NCI-H446 (cell line): ENCODE data around the gene CRADD.
"Not testable (repeated sequence)": the region's sequence is repeated elsewhere in the genome, so short reads cannot be mapped to it uniquely, and the experiment has no call there.

Experiments used
- DNase-seq, 2 experiments: peaks; one replicate each; lab custom pipeline; 2025; lab: John Stamatoyannopoulos, UW

CRADD gene

GRCh38 chr12:93901739-93902138, 224.6 kb downstream of the CRADD start:
- DNase-seq = no peak

GRCh38 chr12:93902192-93902591, 225.0 kb downstream of the CRADD start:
- DNase-seq = no peak

- DNase-seq = no peak
These were observed 225.8 kb downstream of the CRADD start for GRCh38 chr12:93902736-93903562.

- DNase-seq = no peak
These were observed 226.9 kb downstream of the CRADD start for GRCh38 chr12:93904124-93904523.

GRCh38 chr12:93908264-93908663, 231.1 kb downstream of the CRADD start:
- DNase-seq = no peak

- DNase-seq = peak; percentile 70 to 88
These were observed 231.8 kb downstream of the CRADD start for GRCh38 chr12:93908846-93909567.

GRCh38 chr12:93911396-93911795, 234.2 kb downstream of the CRADD start:
- DNase-seq = no peak

GRCh38 chr12:93912086-93912733, 235.0 kb downstream of the CRADD start:
- no peak for DNase-seq

GRCh38 chr12:93913845-93914244, 236.7 kb downstream of the CRADD start:
- DNase-seq = peak in 1 of 2 experiments; percentile 50

GRCh38 chr12:93914281-93914680, 237.1 kb downstream of the CRADD start:
- DNase-seq = no peak

- DNase-seq = no peak
These were observed 238.2 kb downstream of the CRADD start for GRCh38 chr12:93915411-93915810.

GRCh38 chr12:93916402-93916801, 239.2 kb downstream of the CRADD start:
- DNase-seq = no peak

- no peak for DNase-seq
These were observed 241.1 kb downstream of the CRADD start for GRCh38 chr12:93918262-93918661.

- no peak for DNase-seq
These were observed 241.7 kb downstream of the CRADD start for GRCh38 chr12:93918900-93919299.

- no peak for DNase-seq
These were observed 244.3 kb downstream of the CRADD start for GRCh38 chr12:93921521-93921920.

GRCh38 chr12:93922583-93923006, 245.4 kb downstream of the CRADD start:
- DNase-seq = no peak

GRCh38 chr12:93924367-93924766, 247.2 kb downstream of the CRADD start:
- DNase-seq = no peak

- DNase-seq = no peak
These were observed 248.5 kb downstream of the CRADD start for GRCh38 chr12:93925585-93926205.

- DNase-seq = no peak
These were observed 249.1 kb downstream of the CRADD start for GRCh38 chr12:93926237-93926636.

- DNase-seq = not testable (repeated sequence)
These were observed 251.9 kb downstream of the CRADD start for GRCh38 chr12:93929081-93929480.

GRCh38 chr12:93937812-93938211, 260.6 kb downstream of the CRADD start:
- DNase-seq = no peak

GRCh38 chr12:93938317-93938716, 261.1 kb downstream of the CRADD start:
- DNase-seq = no peak
